RWPE2 (cell line): ENCODE measurements around the gene CELF2.

Source experiments
- ATAC-seq: fragments of 200-7000 bp; cut with Tn5 transposase; 3 replicates; pipeline ENCODE4 v1.9.1; 2021; ENCODE audit warnings: low read depth
- DNase-seq: peaks from one replicate; pipeline ENCODE4 v3.0.0-alpha.2; 2020; ENCODE audit warnings: low spot score
- H3K27ac ChIP-seq: fragments of 450-650 bp; 2 replicates; pipeline ENCODE4 v1.5.1; 2017; ENCODE audit warnings: mild to moderate bottlenecking; ENCODE audit not compliant: poor library complexity, severe bottlenecking
- H3K27me3 ChIP-seq: fragments of 250-450 bp; sonication (Bioruptor Pico); 2 replicates; pipeline ENCODE4 v1.5.1; 2021; ENCODE audit warnings: mild to moderate bottlenecking, moderate library complexity; ENCODE audit not compliant: insufficient read depth, poor library complexity, severe bottlenecking
- H3K36me3 ChIP-seq: fragments of 250-450 bp; sonication (Bioruptor Pico); 2 replicates; pipeline ENCODE4 v1.5.1; 2020; ENCODE audit warnings: low read depth, mild to moderate bottlenecking, moderate library complexity
- H3K4me1 ChIP-seq: fragments of 250-450 bp; sonication (Bioruptor Pico); 2 replicates; pipeline ENCODE4 v1.5.1; 2021; ENCODE audit warnings: mild to moderate bottlenecking, moderate library complexity; ENCODE audit not compliant: insufficient read depth, poor library complexity, severe bottlenecking
- H3K4me3 ChIP-seq: fragments of 250-450 bp; sonication (Bioruptor Pico); 2 replicates; pipeline ENCODE4 v1.5.1; 2021; ENCODE audit warnings: mild to moderate bottlenecking, moderate library complexity; ENCODE audit not compliant: severe bottlenecking
- H3K9me3 ChIP-seq: fragments of 250-450 bp; sonication (Bioruptor Pico); 2 replicates; pipeline ENCODE4 v1.5.1; 2021; ENCODE audit warnings: mild to moderate bottlenecking, moderate library complexity; ENCODE audit not compliant: severe bottlenecking
- CTCF ChIP-seq: fragments of 450-650 bp; IDR thresholded peaks from one replicate; pipeline ENCODE4 v1.5.1; 2017; ENCODE audit warnings: mild to moderate bottlenecking, moderate library complexity; ENCODE audit not compliant: poor library complexity, severe bottlenecking

CELF2 gene

GRCh38 chr10:11319990-11320602 is 302.4 kb downstream of the CELF2 start:
- no peak for TF ChIP-seq CTCF
- Histone ChIP-seq H3K36me3 (no peaks in the 10 kb centered on the region), H3K4me1 (no peaks in the 10 kb centered on the region), H3K9me3 (no peaks in the 10 kb centered on the region), H3K4me3 (no peak overlapping the region), H3K27me3 (no peaks in the 10 kb centered on the region), H3K27ac (no peak overlapping the region)
- ATAC-seq = no peak
- DNase-seq = no peak

DNA sequence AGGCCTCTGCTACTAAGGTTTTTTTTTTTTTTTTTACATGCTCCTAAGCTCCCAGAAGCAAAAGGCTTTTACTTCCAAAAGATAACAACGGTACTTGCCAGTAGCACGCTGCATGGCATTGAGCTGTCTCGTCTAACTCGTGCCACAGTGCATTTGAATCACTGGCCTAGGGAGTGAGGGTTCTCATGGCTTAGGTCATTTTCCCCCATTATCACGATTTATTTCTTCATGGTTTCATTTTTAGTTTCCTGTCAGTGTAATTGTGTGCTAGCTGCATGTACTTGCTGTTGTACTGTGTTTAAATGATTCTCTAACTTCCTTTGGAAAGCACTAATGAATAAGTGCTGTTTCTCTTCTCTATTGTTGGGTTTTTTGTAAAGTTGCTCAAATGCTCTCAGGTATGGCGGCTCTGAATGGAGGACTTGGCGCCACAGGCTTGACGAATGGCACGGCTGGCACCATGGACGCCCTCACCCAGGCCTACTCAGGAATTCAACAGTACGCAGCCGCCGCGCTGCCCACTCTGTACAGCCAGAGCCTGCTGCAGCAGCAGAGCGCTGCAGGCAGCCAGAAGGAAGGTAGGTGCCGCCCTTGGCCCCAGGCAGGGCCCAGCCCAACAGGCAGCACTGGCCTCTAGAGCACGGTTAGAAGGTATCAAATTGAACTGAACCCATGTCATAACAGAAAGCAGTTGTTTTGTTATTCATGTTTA is 303.3 kb downstream of the CELF2 start:
- no peak for TF ChIP-seq CTCF
- ATAC-seq = no peak
- no peak overlapping the region for H3K4me3 ChIP-seq
- no peaks in the 10 kb centered on the region for H3K36me3 ChIP-seq
- no peaks in the 10 kb centered on the region for H3K9me3 ChIP-seq
- DNase-seq = no peak
- no peaks in the 10 kb centered on the region for H3K27me3 ChIP-seq
- no peaks in the 10 kb centered on the region for H3K4me1 ChIP-seq
- no peak overlapping the region for H3K27ac ChIP-seq

DNA sequence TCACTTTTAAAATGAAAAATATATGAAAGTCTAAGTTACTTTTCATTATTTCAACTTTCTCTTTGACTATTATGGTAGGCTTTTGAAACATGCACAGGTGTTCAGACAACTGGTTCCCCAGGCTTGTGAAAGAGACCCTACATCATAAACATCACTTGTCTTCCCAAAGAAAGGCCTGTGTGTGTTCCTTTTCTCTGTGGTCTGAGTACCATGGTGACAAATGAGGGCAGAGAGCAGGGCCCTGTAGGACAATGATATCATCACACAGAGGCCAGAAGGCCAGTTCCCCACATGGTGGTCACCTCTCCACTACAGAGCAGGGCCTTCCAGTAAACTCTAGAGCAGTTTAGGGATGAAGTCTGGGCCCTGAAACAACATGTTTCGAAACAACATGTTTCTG is 305.0 kb downstream of the CELF2 start:
- Histone ChIP-seq H3K27me3 (no peaks in the 10 kb centered on the region), H3K9me3 (no peaks in the 10 kb centered on the region), H3K27ac (no peak overlapping the region), H3K4me1 (no peaks in the 10 kb centered on the region), H3K36me3 (no peaks in the 10 kb centered on the region), H3K4me3 (no peak overlapping the region)
- no peak for DNase-seq
- no peak for ATAC-seq
- no peak for TF ChIP-seq CTCF

DNA sequence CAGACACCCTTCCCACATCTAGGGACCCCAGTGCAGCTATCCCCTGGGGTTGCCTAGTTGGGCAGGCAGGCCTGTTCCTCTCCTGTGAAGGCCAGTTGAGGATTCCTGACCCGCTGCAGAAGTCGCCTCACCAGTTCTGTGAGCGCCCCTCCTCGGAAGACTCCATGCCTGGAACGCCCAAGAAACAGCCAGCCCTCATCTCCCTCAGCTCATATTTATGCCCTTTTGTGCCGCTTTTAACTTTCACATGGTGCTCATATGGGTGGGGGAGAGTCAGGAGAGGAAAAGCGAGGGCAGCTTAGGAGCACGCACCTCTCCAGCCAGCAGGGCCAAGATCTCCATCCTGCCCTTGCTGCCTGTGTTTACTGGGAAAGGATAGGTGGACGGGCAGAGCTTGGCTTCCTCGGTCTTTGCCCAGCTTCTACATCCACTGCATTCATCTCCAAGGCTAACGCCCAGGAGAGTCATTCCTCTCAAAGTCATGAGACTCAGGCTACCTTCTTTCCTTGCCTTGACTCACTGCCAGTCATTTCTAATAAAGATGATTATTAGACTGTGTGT is 307.2 kb downstream of the CELF2 start:
- ATAC-seq (no peak), DNase-seq (no peak)
- H3K9me3 ChIP-seq = no peaks in the 10 kb centered on the region
- H3K4me3 ChIP-seq = no peak overlapping the region
- no peaks in the 10 kb centered on the region for H3K4me1 ChIP-seq
- no peaks in the 10 kb centered on the region for H3K36me3 ChIP-seq
- TF ChIP-seq CTCF = no peak
- no peak overlapping the region for H3K27ac ChIP-seq
- no peaks in the 10 kb centered on the region for H3K27me3 ChIP-seq

DNA sequence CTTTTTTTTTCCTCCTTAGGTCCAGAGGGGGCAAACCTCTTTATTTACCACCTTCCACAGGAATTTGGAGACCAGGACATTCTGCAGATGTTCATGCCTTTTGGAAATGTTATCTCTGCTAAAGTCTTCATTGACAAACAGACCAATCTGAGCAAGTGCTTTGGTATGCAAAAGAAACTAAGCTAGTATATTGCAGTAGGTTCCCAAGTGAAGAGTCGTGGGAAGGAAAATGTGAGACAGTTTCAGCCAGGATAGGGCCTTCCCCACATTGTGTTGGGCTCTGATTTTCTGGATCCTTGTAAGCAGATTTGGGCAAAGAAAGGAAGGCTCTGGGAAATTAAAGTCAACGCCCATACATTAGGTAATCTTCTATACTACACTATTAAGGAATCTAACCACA is 308.1 kb downstream of the CELF2 start:
- H3K4me3 ChIP-seq = no peak overlapping the region
- TF ChIP-seq CTCF = no peak
- H3K4me1 ChIP-seq = no peaks in the 10 kb centered on the region
- ATAC-seq = no peak
- no peaks in the 10 kb centered on the region for H3K27me3 ChIP-seq
- H3K36me3 ChIP-seq = no peaks in the 10 kb centered on the region
- no peaks in the 10 kb centered on the region for H3K9me3 ChIP-seq
- DNase-seq = no peak
- no peak overlapping the region for H3K27ac ChIP-seq
